OCI-LY1 (cell line): ENCODE results near the gene TUBGCP2.

Experiments used
- EZH2 ChIP-seq: fragments of 200-600 bp; sonication (generic), shearing (Covaris generic); IDR thresholded peaks from 2 replicates; pipeline ENCODE4 v1.8.0; 2017; ENCODE audit warnings: borderline replicate concordance, mixed run types, mild to moderate bottlenecking, antibody characterized with exemption, low read length, moderate library complexity, mixed read lengths
- TF ChIP-seq, protein P1 (sequence below): fragments of 200-600 bp; sonication (generic), shearing (Covaris generic); IDR thresholded peaks from 2 replicates; pipeline ENCODE4 v1.5.1; 2017; ENCODE audit warnings: mild to moderate bottlenecking, antibody characterized with exemption, low read length, moderate library complexity, mixed read lengths

DNA sequence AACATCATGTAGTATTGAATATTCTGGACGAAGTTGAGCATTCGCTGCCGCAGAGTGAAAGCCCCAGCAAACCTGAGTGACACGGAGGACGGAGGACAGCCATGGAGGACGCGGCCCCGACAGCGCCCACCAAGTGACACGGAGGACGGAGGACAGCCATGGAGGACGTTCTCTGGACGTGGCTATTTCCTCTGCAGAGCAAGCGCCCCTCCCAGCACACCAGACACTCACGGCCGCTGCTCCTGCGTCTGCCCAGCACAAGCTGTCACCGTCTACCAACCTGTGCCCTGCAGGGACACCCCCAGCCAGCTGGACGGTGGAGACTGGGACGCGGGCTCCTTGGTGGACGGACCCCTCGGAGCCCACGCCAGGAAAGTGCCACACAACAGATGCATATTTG lies 24.7 kb downstream of the TUBGCP2 start:
- TF ChIP-seq, protein P1, sequence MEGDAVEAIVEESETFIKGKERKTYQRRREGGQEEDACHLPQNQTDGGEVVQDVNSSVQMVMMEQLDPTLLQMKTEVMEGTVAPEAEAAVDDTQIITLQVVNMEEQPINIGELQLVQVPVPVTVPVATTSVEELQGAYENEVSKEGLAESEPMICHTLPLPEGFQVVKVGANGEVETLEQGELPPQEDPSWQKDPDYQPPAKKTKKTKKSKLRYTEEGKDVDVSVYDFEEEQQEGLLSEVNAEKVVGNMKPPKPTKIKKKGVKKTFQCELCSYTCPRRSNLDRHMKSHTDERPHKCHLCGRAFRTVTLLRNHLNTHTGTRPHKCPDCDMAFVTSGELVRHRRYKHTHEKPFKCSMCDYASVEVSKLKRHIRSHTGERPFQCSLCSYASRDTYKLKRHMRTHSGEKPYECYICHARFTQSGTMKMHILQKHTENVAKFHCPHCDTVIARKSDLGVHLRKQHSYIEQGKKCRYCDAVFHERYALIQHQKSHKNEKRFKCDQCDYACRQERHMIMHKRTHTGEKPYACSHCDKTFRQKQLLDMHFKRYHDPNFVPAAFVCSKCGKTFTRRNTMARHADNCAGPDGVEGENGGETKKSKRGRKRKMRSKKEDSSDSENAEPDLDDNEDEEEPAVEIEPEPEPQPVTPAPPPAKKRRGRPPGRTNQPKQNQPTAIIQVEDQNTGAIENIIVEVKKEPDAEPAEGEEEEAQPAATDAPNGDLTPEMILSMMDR, result no peak
- TF ChIP-seq EZH2, result no peak
